Measurements from ENCODE around the gene NGLY1. TPM values are rescaled to one million over a fixed set of nuclear protein-coding genes. Genes with fewer than 3 reads are reported as not detected.

The NGLY1 gene
- total RNA-seq, 4 donors from 2014 or later = 21.4 to 31.2 (median 22.9) TPM

DNA sequence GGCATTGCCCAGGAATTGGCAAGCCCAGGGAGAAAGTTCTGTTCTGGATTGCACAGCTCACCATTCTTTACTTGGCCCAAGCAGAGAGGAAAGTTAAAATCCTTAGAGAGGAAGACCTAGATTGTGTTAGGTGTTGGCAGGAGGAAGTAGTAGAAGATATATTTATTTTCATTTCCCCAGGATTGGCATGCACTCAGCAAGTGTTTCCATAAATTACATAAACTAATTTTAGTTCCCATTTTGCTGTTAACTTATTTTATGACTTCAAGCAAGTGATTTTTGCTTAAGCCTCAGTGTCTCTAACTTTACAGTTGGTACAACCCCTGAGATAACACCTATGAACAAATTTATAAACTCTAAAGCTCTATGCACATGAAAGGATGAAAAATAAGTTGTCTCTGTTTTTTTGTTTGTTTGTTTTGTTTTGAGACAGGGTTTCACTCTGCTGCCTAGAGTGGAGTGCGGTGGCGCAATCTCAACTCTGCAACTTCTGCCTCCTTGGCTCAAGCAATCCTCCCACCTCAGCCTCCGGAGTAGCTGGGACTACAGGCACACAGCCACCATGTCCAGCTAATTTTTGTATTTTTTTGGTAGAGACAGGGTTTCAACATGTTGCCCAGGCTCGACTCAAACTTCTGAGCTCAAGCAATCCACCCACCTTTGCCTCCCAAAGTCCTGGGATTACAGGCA is 87.4 kb downstream of the NGLY1 start:
- DNase-seq (ENCODE audit: low spot score in 2 of 2) = no peak
- H3K9me3 ChIP-seq = no peaks in the 10 kb centered on the region

GRCh38 chr3:25693238-25693637 is 90.0 kb downstream of the NGLY1 start:
- H3K4me3 ChIP-seq = no peak overlapping the region
- no peaks in the 10 kb centered on the region for H3K4me1 ChIP-seq
- 59 to 83% methylated on average over 3 of the region's 3 CpGs for WGBS, 2 donors
- H3K9me3 ChIP-seq = no peaks in the 10 kb centered on the region
- no peaks in the 10 kb centered on the region for H3K27me3 ChIP-seq
- H3K27ac ChIP-seq = no peak overlapping the region
- DNase-seq (ENCODE audit: low spot score in 2 of 2) = no peak
- no peaks in the 10 kb centered on the region for H3K36me3 ChIP-seq
- no peak for TF ChIP-seq EP300 (IDR thresholded peaks at IDR 0.05)
- no peak for TF ChIP-seq POLR2A (IDR thresholded peaks at IDR 0.05)
- TF ChIP-seq CTCF (IDR thresholded peaks at IDR 0.05) = no peak

More for the DNA sequence above, 87.4 kb downstream of the NGLY1 start:
- TF ChIP-seq CTCF (IDR thresholded peaks at IDR 0.05) = no peak
- no peak for TF ChIP-seq EP300 (IDR thresholded peaks at IDR 0.05)
- no peak for TF ChIP-seq POLR2A (IDR thresholded peaks at IDR 0.05)
- 86 to 88% methylated on average over 4 of the region's 4 CpGs for WGBS, 2 donors
- Histone ChIP-seq H3K27ac (no peak overlapping the region), H3K36me3 (no peaks in the 10 kb centered on the region), H3K27me3 (no peaks in the 10 kb centered on the region), H3K4me1 (no peaks in the 10 kb centered on the region), H3K4me3 (no peak overlapping the region)

DNA sequence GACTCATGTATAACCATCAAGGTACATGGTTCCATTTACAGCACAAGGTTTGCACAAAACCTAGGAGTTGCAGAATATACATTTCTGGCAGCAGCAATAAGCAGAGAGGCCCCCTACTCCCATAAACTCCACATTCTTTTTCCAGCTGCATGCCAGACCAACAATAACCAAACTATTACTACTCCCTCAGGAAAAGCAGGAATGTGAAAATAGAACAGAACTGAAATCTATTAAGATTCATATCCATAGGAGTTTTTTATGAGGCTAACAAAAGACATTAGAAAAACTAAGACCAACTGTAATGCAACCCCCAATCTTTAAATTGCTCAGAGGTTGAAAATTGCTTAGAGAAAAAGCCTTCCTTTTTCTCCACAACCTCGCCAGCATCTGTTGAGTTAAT is 90.9 kb downstream of the NGLY1 start:
- Histone ChIP-seq H3K36me3 (no peaks in the 10 kb centered on the region), H3K27ac (no peak overlapping the region), H3K9me3 (no peaks in the 10 kb centered on the region), H3K27me3 (no peaks in the 10 kb centered on the region), H3K4me1 (no peaks in the 10 kb centered on the region), H3K4me3 (no peak overlapping the region)
- no peak for DNase-seq (ENCODE audit: low spot score in 2 of 2)
- TF ChIP-seq POLR2A (IDR thresholded peaks at IDR 0.05) (no peak), CTCF (IDR thresholded peaks at IDR 0.05) (no peak), EP300 (IDR thresholded peaks at IDR 0.05) (no peak)
- 36 to 41% methylated on average over 1 of the region's 1 CpG for WGBS, 2 donors

GRCh38 chr3:25690768-25691533 is 92.3 kb downstream of the NGLY1 start:
- 97 to 100% methylated on average over 2 of the region's 2 CpGs for WGBS, 2 donors
- Histone ChIP-seq H3K9me3 (no peaks in the 10 kb centered on the region), H3K36me3 (no peaks in the 10 kb centered on the region), H3K27me3 (no peaks in the 10 kb centered on the region), H3K27ac (no peak overlapping the region), H3K4me1 (no peaks in the 10 kb centered on the region), H3K4me3 (no peak overlapping the region)
- TF ChIP-seq POLR2A (IDR thresholded peaks at IDR 0.05) = no peak
- no peak for TF ChIP-seq EP300 (IDR thresholded peaks at IDR 0.05)
- TF ChIP-seq CTCF (IDR thresholded peaks at IDR 0.05) = no peak
- DNase-seq (ENCODE audit: low spot score in 2 of 2) = no peak

DNA sequence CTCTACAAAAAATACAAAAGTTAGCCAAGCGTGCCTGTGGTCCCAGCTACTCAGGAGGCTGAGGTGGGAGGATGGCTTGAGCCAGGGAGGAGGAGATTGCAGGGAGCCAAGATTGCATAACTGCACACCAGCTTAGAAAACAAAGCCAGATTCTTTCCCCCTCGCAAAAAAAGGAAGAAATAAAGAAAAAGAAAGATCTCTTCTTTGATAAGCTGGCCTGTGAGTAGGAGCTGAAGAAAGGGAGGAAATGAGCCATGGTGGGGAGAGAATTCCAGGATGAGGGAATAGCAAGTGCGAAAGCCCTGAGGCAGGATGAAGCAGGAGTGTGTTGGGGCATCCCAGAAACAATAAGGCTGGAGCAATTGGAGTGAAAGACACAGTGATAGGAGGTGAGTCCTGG is 94.0 kb downstream of the NGLY1 start:
- H3K27me3 ChIP-seq = no peaks in the 10 kb centered on the region
- no peaks in the 10 kb centered on the region for H3K4me1 ChIP-seq
- H3K9me3 ChIP-seq = no peaks in the 10 kb centered on the region
- WGBS, 2 donors = 56 to 71% methylated on average over 3 of the region's 3 CpGs
- DNase-seq (ENCODE audit: low spot score in 2 of 2) = no peak
- H3K27ac ChIP-seq = no peak overlapping the region
- no peaks in the 10 kb centered on the region for H3K36me3 ChIP-seq
- no peak overlapping the region for H3K4me3 ChIP-seq
- TF ChIP-seq EP300 (IDR thresholded peaks at IDR 0.05) (no peak), CTCF (IDR thresholded peaks at IDR 0.05) (no peak), POLR2A (IDR thresholded peaks at IDR 0.05) (no peak)

All from tibial nerve (tissue), 4 donors.